ENCODE measurements around the gene ZSCAN2. TPM values are rescaled to one million over a fixed set of nuclear protein-coding genes. Genes with fewer than 3 reads are reported as not detected.
"Not testable (repeated sequence)": the region's sequence is repeated elsewhere in the genome, so short reads cannot be mapped to it uniquely, and the experiment has no call there.

Gene ZSCAN2
- total RNA-seq, result 6.8 TPM in 2 replicates

DNA sequence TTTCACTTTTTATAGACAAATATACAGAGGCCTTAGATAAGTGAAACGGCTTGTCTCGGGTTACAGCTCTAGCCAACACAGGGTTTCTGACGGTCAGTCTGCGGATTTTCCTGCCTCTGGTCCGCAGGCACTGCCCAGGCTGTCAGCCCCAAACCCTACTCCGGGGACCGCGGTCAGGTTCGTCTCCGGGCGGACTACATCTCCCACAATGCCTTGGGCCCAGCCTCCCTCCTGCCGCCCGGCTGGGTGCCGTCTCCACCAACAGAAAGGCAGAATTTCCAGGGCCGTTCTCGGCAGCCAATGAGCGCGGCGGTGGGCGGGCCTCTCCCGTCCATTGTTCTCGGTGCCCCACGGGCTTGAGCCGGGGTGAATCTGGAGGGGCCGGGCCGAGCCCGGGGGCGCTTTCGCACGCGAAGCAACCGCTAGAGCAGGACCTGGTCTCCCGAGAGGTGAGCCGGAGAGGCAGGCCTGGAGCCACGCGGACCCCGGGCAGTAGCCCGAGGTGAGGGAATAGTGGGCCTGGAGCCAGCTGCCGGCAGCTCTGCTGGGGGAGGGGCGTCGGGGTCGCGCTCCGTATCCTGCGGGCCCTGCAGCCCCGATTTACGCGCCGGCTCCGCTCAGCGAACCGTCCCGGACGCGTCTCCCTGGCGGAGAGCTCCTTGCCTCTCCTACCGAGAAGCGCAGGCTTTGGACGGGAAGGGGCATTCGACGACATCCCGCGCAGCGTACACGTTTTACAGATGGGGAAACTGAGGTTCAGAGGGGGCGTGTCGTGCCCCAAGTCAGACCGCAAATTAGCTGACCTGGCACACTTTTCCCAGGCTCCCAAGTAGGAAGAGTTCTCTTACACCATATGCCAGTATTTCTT, at the start of gene ZSCAN2:
Gene ZSCAN2 (plus strand): TSS at position 323 of the 868 bp plus-strand sequence. CDS start 2,919 bp downstream, outside the sequence.
- DNase-seq, result peak; percentile 98
- peak within 1 kb of the TSS; percentile 96 for H3K4me3 Mint-ChIP-seq
- H3K4me1 Mint-ChIP-seq, result peaks cover 50% of the 10 kb centered on the region
- peak within 1 kb of the TSS; percentile 83 for H3K27ac Mint-ChIP-seq
- H3K27me3 Mint-ChIP-seq, result no peaks in the 10 kb centered on the region
- intact Hi-C loops (cut with micrococcal nuclease), result loop anchor here (1.0 to 2.0 kb wide), 3 partner anchors 30 to 116 kb away; partner anchors contain the start of genes SEC11A and WDR73
- no peaks in the 10 kb centered on the region for H3K9me3 Mint-ChIP-seq
- peaks cover 10% of the 10 kb centered on the region for H3K36me3 Mint-ChIP-seq (ENCODE audit: low read depth)

DNA sequence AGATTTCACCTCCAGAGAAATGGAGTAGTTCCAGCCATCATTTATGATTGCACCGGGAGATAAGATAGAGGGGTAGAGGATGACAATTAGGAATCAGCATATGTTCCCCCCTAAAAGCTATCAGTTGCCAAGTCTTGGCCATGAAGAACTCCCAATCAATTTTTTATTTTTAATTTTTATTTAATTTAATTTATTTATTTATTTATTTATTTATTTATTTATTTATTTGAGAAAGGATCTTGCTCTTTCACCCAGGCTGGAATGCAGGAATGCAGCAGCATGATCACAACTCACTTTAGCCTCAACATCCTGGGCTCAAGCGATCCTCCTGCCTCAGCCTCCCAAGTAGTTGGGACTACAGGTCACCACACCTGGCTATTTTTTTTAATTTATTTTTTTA, 49.2 kb upstream of the ZSCAN2 start:
- H3K9me3 Mint-ChIP-seq, H3K27ac Mint-ChIP-seq, H3K4me3 Mint-ChIP-seq: not testable (repeated sequence)

DNA sequence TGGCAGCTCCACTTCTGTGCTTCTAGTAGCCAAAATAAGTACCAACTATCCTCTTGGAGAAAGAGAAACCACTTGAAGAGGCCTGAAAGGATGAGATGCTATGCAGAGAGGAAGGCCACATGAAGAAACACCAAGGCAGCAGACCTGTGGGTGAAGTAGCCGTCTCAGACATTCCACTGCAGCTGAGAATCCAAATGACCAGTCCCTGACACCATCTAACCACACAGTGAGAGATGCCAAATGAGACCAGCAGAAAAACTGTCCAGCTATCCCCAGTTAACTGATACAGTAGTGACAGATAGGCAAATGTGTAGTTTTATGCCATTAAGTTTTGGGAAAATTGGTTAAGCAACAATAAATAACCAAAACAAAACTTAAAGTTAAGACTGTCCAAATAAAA, 47.9 kb upstream of the ZSCAN2 start:
- Mint-ChIP-seq H3K27me3 (no peaks in the 10 kb centered on the region), H3K27ac (no peak overlapping the region), H3K36me3 (ENCODE audit: low read depth) (peaks cover 17% of the 10 kb centered on the region), H3K4me1 (peaks cover 8% of the 10 kb centered on the region), H3K4me3 (no peak overlapping the region), H3K9me3 (no peaks in the 10 kb centered on the region)
- no peak for DNase-seq
- intact Hi-C loops (cut with micrococcal nuclease), result no loop called here

More for the DNA sequence above, 49.2 kb upstream of the ZSCAN2 start:
- DNase-seq; H3K27me3 Mint-ChIP-seq; intact Hi-C loops (cut with micrococcal nuclease): not testable (repeated sequence)
- peaks cover 16% of the 10 kb centered on the region for H3K4me1 Mint-ChIP-seq
- H3K36me3 Mint-ChIP-seq (ENCODE audit: low read depth), result peaks cover 19% of the 10 kb centered on the region

DNA sequence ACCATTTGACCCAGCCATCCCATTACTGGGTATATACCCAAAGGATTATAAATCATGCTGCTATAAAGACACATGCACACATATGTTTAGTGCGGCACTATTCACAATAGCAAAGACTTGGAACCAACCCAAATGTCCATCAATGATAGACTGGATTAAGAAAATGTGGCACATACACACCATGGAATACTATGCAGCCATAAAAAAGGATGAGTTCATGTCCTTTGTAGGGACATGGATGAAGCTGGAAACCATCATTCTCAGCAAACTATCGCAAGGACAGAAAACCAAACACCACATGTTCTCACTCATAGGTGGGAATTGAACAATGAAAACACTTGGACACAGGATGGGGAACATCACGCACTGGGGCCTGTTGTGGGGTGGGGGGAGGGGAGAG, 44.1 kb upstream of the ZSCAN2 start:
- not testable (repeated sequence) for H3K27ac Mint-ChIP-seq

DNA sequence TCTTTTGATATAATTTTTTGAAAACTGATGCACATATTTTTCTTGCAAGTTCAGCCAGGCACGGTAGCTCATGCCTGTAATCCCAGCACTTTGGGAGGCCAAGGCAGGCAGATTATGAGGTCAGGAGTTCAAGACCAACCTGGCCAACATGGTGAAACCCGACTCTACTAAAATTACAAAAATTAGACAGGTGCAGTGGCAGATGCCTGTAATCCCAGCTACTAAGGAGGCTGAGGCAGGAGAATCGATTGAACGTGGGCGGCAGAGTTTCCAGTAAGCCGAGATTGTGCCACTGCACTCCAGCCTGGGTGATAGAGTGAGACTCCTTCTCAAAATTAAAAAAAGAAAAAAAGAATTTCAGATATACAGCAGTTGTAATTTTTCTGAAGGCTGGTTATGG, 32.8 kb upstream of the ZSCAN2 start:
- H3K4me1 Mint-ChIP-seq, result peaks cover 13% of the 10 kb centered on the region
- H3K36me3 Mint-ChIP-seq (ENCODE audit: low read depth); H3K9me3 Mint-ChIP-seq; H3K27ac Mint-ChIP-seq; DNase-seq; H3K4me3 Mint-ChIP-seq; intact Hi-C loops (cut with micrococcal nuclease); H3K27me3 Mint-ChIP-seq: not testable (repeated sequence)

More for the DNA sequence above, 44.1 kb upstream of the ZSCAN2 start:
- H3K27me3 Mint-ChIP-seq; H3K4me1 Mint-ChIP-seq; DNase-seq; H3K9me3 Mint-ChIP-seq; intact Hi-C loops (cut with micrococcal nuclease); H3K4me3 Mint-ChIP-seq: not testable (repeated sequence)
- peaks cover 11% of the 10 kb centered on the region for H3K36me3 Mint-ChIP-seq (ENCODE audit: low read depth)

DNA sequence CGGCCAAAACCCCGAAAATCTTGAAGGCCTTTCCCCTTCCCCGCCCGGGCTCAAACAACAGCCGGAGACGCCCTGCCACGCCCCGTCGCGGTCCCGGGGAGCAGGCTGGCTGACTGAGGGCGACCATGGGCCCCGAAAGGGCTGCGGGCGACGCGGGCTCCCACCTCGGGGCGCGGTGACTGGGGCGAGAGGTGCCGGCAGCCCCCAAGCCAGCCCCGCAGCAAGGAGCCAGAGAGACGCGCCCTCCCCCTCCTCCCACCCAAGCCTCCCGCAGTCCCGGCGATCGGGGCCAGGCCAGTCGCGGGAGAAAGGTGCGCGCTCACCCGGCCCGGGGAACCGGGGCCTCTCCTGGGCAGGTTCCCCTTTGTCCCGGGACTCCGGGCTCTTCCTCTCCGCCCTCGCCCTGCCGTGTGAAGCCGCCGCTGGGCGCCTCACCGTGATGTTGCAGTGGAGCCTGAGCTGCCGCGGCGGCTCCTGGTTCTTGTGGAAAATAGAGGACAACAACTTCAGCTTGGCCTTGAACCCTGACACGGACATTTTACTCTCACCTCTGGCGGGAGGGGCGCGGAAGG, 30.6 kb upstream of the ZSCAN2 start:
- Mint-ChIP-seq H3K27me3 (no peaks in the 10 kb centered on the region), H3K9me3 (no peaks in the 10 kb centered on the region), H3K27ac (peak overlapping the region; percentile 93), H3K36me3 (ENCODE audit: low read depth) (peaks cover 2% of the 10 kb centered on the region), H3K4me1 (peaks cover 13% of the 10 kb centered on the region), H3K4me3 (peak overlapping the region; percentile 82)
- peak; percentile 90 for DNase-seq
- intact Hi-C loops (cut with micrococcal nuclease), result no loop called here

DNA sequence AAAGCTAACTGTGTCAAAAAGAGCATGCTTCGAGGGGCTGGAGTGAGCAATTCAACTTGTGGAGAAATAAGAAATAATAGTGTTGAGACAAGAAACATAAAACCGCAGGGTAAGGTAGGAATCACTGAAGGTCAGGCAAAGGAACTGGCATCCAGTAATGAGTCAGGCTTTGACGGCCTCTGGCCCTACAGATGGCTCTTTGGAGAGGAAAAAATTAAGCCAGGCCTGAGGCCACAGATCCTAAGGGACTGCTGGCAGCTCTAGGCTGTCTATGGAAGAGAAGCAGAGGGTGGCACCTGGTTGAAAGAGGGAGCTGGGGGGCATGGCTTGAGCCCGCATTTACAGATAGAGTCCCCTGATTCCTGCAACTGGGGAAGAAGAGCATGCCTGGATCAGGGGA, 28.6 kb upstream of the ZSCAN2 start:
- Mint-ChIP-seq H3K36me3 (ENCODE audit: low read depth) (no peaks in the 10 kb centered on the region), H3K9me3 (no peaks in the 10 kb centered on the region), H3K4me3 (no peak overlapping the region), H3K4me1 (peaks cover 11% of the 10 kb centered on the region), H3K27me3 (peaks cover 10% of the 10 kb centered on the region), H3K27ac (no peak overlapping the region)
- intact Hi-C loops (cut with micrococcal nuclease), result no loop called here
- no peak for DNase-seq

DNA sequence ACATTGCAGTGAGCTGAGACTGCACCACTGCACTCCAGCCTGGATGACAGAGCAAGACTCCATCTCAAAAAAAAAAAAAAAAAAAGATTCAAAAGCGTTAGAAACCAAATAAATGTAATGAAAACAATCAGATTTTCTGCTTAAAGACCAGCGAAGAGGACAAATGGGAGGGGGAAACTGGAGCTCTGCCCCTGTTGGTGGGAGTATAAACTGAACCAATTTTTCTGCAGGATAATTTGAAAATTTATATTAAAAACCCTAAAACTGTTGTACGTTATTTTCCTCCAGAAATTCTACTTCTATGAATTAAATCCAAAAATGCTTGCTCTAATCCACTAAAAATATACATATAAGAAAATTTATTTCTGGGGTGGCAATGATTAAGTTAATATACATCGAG, 25.3 kb upstream of the ZSCAN2 start:
- Mint-ChIP-seq H3K27ac (no peak overlapping the region), H3K27me3 (peaks cover 12% of the 10 kb centered on the region)
- intact Hi-C loops (cut with micrococcal nuclease), result no loop called here

DNA sequence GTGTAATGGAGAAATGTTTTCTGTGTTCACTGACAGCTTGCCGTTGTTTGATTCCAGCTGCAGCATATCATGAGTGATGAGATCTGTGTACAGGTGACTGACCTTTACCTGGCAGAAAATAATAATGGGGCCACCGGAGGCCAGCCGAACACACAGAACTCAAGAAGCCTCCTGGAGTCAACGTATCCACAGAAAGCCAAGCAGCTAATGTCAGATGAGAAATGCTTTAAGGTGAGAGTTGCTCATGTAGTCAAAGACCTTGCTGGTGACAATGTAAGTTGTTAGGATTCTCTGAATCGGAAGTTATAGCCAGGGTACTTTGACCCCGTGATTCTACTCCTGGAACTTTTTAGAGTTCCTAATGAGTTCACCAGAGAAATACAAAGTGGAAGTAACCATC, 22.9 kb upstream of the ZSCAN2 start:
- H3K36me3 Mint-ChIP-seq (ENCODE audit: low read depth); intact Hi-C loops (cut with micrococcal nuclease); H3K4me1 Mint-ChIP-seq; H3K27ac Mint-ChIP-seq; H3K4me3 Mint-ChIP-seq; H3K9me3 Mint-ChIP-seq; DNase-seq: not testable (repeated sequence)
- peaks cover 12% of the 10 kb centered on the region for H3K27me3 Mint-ChIP-seq

More for the DNA sequence above, 25.3 kb upstream of the ZSCAN2 start:
- Mint-ChIP-seq H3K4me3 (no peak overlapping the region), H3K36me3 (ENCODE audit: low read depth) (no peaks in the 10 kb centered on the region), H3K9me3 (no peaks in the 10 kb centered on the region), H3K4me1 (peaks cover 2% of the 10 kb centered on the region)
- DNase-seq, result no peak

DNA sequence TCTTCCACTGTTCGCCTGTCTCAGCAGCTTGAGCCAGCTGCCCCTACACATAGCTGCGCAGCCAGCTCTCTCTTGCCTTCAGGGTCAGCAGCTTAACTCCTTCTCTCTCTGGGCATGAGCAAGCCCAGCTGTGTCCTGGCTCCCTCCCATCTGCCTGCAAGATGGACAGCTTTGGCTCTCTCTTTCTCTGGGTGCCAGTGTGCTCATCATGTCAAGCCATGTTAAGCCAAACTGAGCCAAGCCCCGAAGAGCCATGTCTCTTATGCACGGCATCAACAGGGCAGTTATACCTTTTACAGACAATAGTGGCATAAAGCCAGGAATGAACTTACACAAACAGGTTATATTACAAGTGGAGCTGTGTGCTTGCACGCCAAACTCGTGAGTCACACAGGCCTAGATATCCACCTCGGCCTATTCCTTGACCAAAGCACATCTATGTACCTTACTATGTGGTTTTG, 21.5 kb upstream of the ZSCAN2 start:
- H3K36me3 Mint-ChIP-seq (ENCODE audit: low read depth); H3K4me3 Mint-ChIP-seq; H3K27ac Mint-ChIP-seq; H3K9me3 Mint-ChIP-seq; intact Hi-C loops (cut with micrococcal nuclease); H3K4me1 Mint-ChIP-seq: not testable (repeated sequence)
- DNase-seq, result peak; percentile 41
- H3K27me3 Mint-ChIP-seq, result peaks cover 19% of the 10 kb centered on the region

DNA sequence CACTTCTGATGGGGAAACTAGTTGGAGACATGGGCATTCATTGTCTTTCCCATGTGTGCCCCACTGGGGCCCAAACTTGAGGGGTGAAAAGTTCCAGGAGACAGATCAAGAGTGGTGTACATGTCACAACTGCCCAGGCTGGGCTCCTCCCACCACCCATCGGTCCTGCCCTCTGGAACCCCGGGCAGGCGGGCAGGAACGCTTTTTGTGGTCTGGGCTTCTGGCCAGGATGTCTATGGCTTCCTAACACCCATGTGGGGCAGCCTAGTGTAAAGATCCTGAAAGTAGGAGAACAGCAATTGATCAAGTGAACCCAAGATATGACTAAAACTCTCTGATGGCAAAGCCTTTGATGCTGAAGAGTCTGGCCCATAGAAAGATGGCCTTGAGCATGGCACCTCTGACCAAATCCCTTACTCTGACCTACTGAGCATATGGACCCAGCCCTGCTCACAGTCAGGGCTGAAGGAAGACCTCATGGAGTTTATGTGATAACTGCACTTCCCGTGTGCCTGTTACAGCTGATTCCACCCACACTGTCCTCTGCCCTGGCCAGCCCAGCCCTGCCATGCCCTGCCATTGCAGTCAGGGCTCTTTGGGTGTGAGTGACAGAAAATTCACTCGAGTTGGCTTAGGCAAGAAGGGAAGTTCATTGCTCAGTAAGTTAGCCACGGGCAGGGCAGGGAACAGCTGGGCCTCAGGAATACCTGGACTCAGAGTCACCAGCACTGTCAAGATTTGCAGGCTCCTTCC, 19.0 kb upstream of the ZSCAN2 start:
- intact Hi-C loops (cut with micrococcal nuclease); H3K27ac Mint-ChIP-seq; H3K4me1 Mint-ChIP-seq: not testable (repeated sequence)

DNA sequence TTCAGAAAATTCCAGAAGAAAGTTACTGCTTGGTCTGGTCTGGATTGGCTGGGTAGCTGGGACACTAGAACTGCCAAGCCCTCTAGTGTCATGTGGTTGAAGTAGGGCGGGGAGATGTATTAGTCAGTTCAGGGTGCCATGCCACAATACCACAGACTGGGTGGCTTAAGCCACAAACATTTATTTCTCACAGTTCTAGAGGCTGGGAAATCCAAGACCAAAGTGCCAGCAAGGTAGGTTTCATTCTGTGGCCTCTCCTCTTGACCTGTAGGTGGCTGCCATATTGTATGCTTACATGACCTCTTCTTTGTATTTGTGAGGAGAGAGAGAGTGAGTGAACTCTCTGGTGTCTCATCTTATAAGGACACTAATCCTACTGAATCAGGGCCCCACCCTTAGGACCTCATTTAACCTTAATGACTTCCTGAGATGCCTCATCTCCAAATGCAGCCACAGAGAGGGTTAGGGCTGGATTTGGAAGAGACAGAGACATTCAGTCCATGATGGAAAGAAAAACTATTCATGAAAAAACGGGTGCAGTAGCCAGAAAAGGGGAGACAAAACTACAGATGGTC, 18.1 kb upstream of the ZSCAN2 start:
- peaks cover 17% of the 10 kb centered on the region for H3K27me3 Mint-ChIP-seq
- no peaks in the 10 kb centered on the region for H3K36me3 Mint-ChIP-seq (ENCODE audit: low read depth)
- no peak for DNase-seq
- H3K27ac Mint-ChIP-seq, result no peak overlapping the region
- peaks cover 3% of the 10 kb centered on the region for H3K9me3 Mint-ChIP-seq
- no peak overlapping the region for H3K4me3 Mint-ChIP-seq
- intact Hi-C loops (cut with micrococcal nuclease), result no loop called here
- H3K4me1 Mint-ChIP-seq, result peaks cover 4% of the 10 kb centered on the region

More for the DNA sequence above, 19.0 kb upstream of the ZSCAN2 start:
- not testable (repeated sequence) for H3K36me3 Mint-ChIP-seq (ENCODE audit: low read depth); H3K9me3 Mint-ChIP-seq; H3K4me3 Mint-ChIP-seq
- H3K27me3 Mint-ChIP-seq, result peaks cover 19% of the 10 kb centered on the region
- peak; percentile 51 for DNase-seq

DNA sequence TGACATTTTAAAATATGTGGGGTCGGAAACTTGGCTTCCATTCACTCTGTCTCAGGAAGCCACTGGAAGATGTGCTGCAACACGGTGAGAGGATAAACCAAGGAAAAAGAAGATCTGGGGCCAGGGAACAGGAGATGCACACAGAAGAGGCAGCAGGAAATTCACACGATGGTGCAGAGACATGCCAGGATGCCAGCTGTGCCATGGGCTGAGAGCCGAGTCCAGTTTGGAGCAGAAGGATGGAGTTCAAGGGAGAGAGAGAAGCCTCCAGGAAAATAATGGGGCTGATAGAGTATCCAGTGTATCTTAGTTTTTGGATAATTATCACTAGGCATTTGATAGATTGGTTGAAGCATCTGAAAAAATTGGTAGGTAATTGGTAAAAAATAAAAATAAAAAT, 16.9 kb upstream of the ZSCAN2 start:
- H3K36me3 Mint-ChIP-seq (ENCODE audit: low read depth); H3K9me3 Mint-ChIP-seq; H3K4me1 Mint-ChIP-seq; H3K4me3 Mint-ChIP-seq; intact Hi-C loops (cut with micrococcal nuclease); H3K27ac Mint-ChIP-seq; DNase-seq: not testable (repeated sequence)
- H3K27me3 Mint-ChIP-seq, result peaks cover 17% of the 10 kb centered on the region

Data from activated CD4-positive, alpha-beta T cell treated with anti-CD3 and anti-CD28 coated beads, Interleukin-2, amount 10 ng/mL, durations not matched to agents 24 days and 14 days (primary cell).